Measurements from ENCODE around the gene LMNTD2.
A peak's percentile ranks its signal among the peaks of the same experiment; 100 is the strongest.

LMNTD2 gene

GRCh38 chr11:563066-563811, 2.7 kb upstream of the LMNTD2 start:
- H3K9me3 ChIP-seq (ENCODE audit: low read length), result no peaks in the 10 kb centered on the region
- H3K4me1 ChIP-seq (ENCODE audit: insufficient read depth, low read length), result peaks cover 4% of the 10 kb centered on the region
- H3K27me3 ChIP-seq (ENCODE audit: control insufficient read depth in 1 of 2, insufficient read depth in 2 of 2, low read length in 2 of 2), result peaks cover 0 to 13% of the 10 kb centered on the region in 2 donors
- no peak overlapping the region for H3K27ac ChIP-seq (ENCODE audit: low read depth, low read length)
- no peak overlapping the region for H3K4me3 ChIP-seq (ENCODE audit: low read depth in 1 of 2, low read length in 2 of 2)
- no peaks in the 10 kb centered on the region for H3K36me3 ChIP-seq (ENCODE audit: insufficient read depth, low read length)
- no peak overlapping the region for H3K9ac ChIP-seq (ENCODE audit: low read length)

- Histone ChIP-seq H3K36me3 (ENCODE audit: insufficient read depth, low read length) (no peaks in the 10 kb centered on the region), H3K27ac (ENCODE audit: low read depth, low read length) (no peak overlapping the region), H3K27me3 (ENCODE audit: control insufficient read depth in 1 of 2, insufficient read depth in 2 of 2, low read length in 2 of 2) (peaks cover 3 to 24% of the 10 kb centered on the region in 2 donors), H3K4me3 (ENCODE audit: low read depth in 1 of 2, low read length in 2 of 2) (no peak overlapping the region), H3K9ac (ENCODE audit: low read length) (no peak overlapping the region), H3K9me3 (ENCODE audit: low read length) (no peaks in the 10 kb centered on the region), H3K4me1 (ENCODE audit: insufficient read depth, low read length) (peaks cover 4% of the 10 kb centered on the region)
Observed at GRCh38 chr11:562046-562645, 1.6 kb upstream of the LMNTD2 start.

GRCh38 chr11:561148-562003, 838 bp upstream of the LMNTD2 start:
- H3K4me1 ChIP-seq (ENCODE audit: insufficient read depth, low read length), result peaks cover 4% of the 10 kb centered on the region
- peaks cover 6 to 31% of the 10 kb centered on the region in 2 donors for H3K27me3 ChIP-seq (ENCODE audit: control insufficient read depth in 1 of 2, insufficient read depth in 2 of 2, low read length in 2 of 2)
- H3K36me3 ChIP-seq (ENCODE audit: insufficient read depth, low read length), result no peaks in the 10 kb centered on the region
- H3K27ac ChIP-seq (ENCODE audit: low read depth, low read length), result no peak overlapping the region
- H3K4me3 ChIP-seq (ENCODE audit: low read depth in 1 of 2, low read length in 2 of 2), result peak overlapping the region; percentile 21 to 56
- H3K9ac ChIP-seq (ENCODE audit: low read length), result no peak overlapping the region
- H3K9me3 ChIP-seq (ENCODE audit: low read length), result no peaks in the 10 kb centered on the region

- peaks cover 4% of the 10 kb centered on the region for H3K4me1 ChIP-seq (ENCODE audit: insufficient read depth, low read length)
- peak overlapping the region; percentile 49 to 61 for H3K4me3 ChIP-seq (ENCODE audit: low read depth in 1 of 2, low read length in 2 of 2)
- H3K27me3 ChIP-seq (ENCODE audit: control insufficient read depth in 1 of 2, insufficient read depth in 2 of 2, low read length in 2 of 2), result peaks cover 6 to 42% of the 10 kb centered on the region in 2 donors
- H3K9ac ChIP-seq (ENCODE audit: low read length), result no peak overlapping the region
- no peaks in the 10 kb centered on the region for H3K36me3 ChIP-seq (ENCODE audit: insufficient read depth, low read length)
- H3K9me3 ChIP-seq (ENCODE audit: low read length), result no peaks in the 10 kb centered on the region
- H3K27ac ChIP-seq (ENCODE audit: low read depth, low read length), result no peak overlapping the region
Observed at GRCh38 chr11:559712-560304, 730 bp downstream of the LMNTD2 start.

- Histone ChIP-seq H3K9me3 (ENCODE audit: low read length) (no peaks in the 10 kb centered on the region), H3K9ac (ENCODE audit: low read length) (no peak overlapping the region), H3K36me3 (ENCODE audit: insufficient read depth, low read length) (no peaks in the 10 kb centered on the region), H3K4me1 (ENCODE audit: insufficient read depth, low read length) (peaks cover 4% of the 10 kb centered on the region), H3K4me3 (ENCODE audit: low read depth in 1 of 2, low read length in 2 of 2) (no peak overlapping the region), H3K27ac (ENCODE audit: low read depth, low read length) (no peak overlapping the region), H3K27me3 (ENCODE audit: control insufficient read depth in 1 of 2, insufficient read depth in 2 of 2, low read length in 2 of 2) (peaks cover 10 to 49% of the 10 kb centered on the region in 2 donors)
Observed at GRCh38 chr11:559020-559620, 1.4 kb downstream of the LMNTD2 start.

- no peak overlapping the region for H3K27ac ChIP-seq (ENCODE audit: low read depth, low read length)
- H3K9ac ChIP-seq (ENCODE audit: low read length), result no peak overlapping the region
- peaks cover 4% of the 10 kb centered on the region for H3K4me1 ChIP-seq (ENCODE audit: insufficient read depth, low read length)
- H3K36me3 ChIP-seq (ENCODE audit: insufficient read depth, low read length), result no peaks in the 10 kb centered on the region
- no peak overlapping the region for H3K4me3 ChIP-seq (ENCODE audit: low read depth in 1 of 2, low read length in 2 of 2)
- H3K27me3 ChIP-seq (ENCODE audit: control insufficient read depth in 1 of 2, insufficient read depth in 2 of 2, low read length in 2 of 2), result peaks cover 13 to 56% of the 10 kb centered on the region in 2 donors
- no peaks in the 10 kb centered on the region for H3K9me3 ChIP-seq (ENCODE audit: low read length)
Observed at GRCh38 chr11:558503-558902, 2.0 kb downstream of the LMNTD2 start.

GRCh38 chr11:557328-558132, 3.0 kb downstream of the LMNTD2 start:
- Histone ChIP-seq H3K27me3 (ENCODE audit: control insufficient read depth in 1 of 2, insufficient read depth in 2 of 2, low read length in 2 of 2) (peaks cover 23 to 65% of the 10 kb centered on the region in 2 donors), H3K36me3 (ENCODE audit: insufficient read depth, low read length) (no peaks in the 10 kb centered on the region), H3K9me3 (ENCODE audit: low read length) (no peaks in the 10 kb centered on the region), H3K4me3 (ENCODE audit: low read depth in 1 of 2, low read length in 2 of 2) (no peak overlapping the region), H3K27ac (ENCODE audit: low read depth, low read length) (no peak overlapping the region), H3K4me1 (ENCODE audit: insufficient read depth, low read length) (peaks cover 4% of the 10 kb centered on the region), H3K9ac (ENCODE audit: low read length) (no peak overlapping the region)

- no peaks in the 10 kb centered on the region for H3K36me3 ChIP-seq (ENCODE audit: insufficient read depth, low read length)
- H3K4me3 ChIP-seq (ENCODE audit: low read depth in 1 of 2, low read length in 2 of 2), result no peak overlapping the region
- peaks cover 4% of the 10 kb centered on the region for H3K4me1 ChIP-seq (ENCODE audit: insufficient read depth, low read length)
- H3K9me3 ChIP-seq (ENCODE audit: low read length), result no peaks in the 10 kb centered on the region
- no peak overlapping the region for H3K9ac ChIP-seq (ENCODE audit: low read length)
- peaks cover 27 to 73% of the 10 kb centered on the region in 2 donors for H3K27me3 ChIP-seq (ENCODE audit: control insufficient read depth in 1 of 2, insufficient read depth in 2 of 2, low read length in 2 of 2)
- no peak overlapping the region for H3K27ac ChIP-seq (ENCODE audit: low read depth, low read length)
Observed at GRCh38 chr11:556662-557256, 3.8 kb downstream of the LMNTD2 start.

- no peak overlapping the region for H3K9ac ChIP-seq (ENCODE audit: low read length)
- H3K27me3 ChIP-seq (ENCODE audit: control insufficient read depth in 1 of 2, insufficient read depth in 2 of 2, low read length in 2 of 2), result peaks cover 27 to 74% of the 10 kb centered on the region in 2 donors
- H3K4me1 ChIP-seq (ENCODE audit: insufficient read depth, low read length), result peaks cover 4% of the 10 kb centered on the region
- H3K27ac ChIP-seq (ENCODE audit: low read depth, low read length), result no peak overlapping the region
- no peak overlapping the region for H3K4me3 ChIP-seq (ENCODE audit: low read depth in 1 of 2, low read length in 2 of 2)
- no peaks in the 10 kb centered on the region for H3K36me3 ChIP-seq (ENCODE audit: insufficient read depth, low read length)
- no peaks in the 10 kb centered on the region for H3K9me3 ChIP-seq (ENCODE audit: low read length)
Observed at GRCh38 chr11:555780-556661, 4.5 kb downstream of the LMNTD2 start.

Data from muscle layer of colon (tissue), 2 donors.